HEK293 (cell line): ENCODE measurements around the gene NTN5.

Experiments
- CTCF ChIA-PET: fragments of 350-600 bp; formaldehyde crosslinking; extraction: SDS; loops from one replicate; lab custom pipeline; 2021; ENCODE audit warnings: antibody characterized with exemption; lab: Yijun Ruan, JAX
- POLR2A ChIA-PET: fragments of 300-600 bp; formaldehyde crosslinking; extraction: SDS; loops from one replicate; lab custom pipeline; 2020; ENCODE audit warnings: antibody characterized with exemption, inconsistent platforms; lab: Yijun Ruan, JAX
- H3K27ac ChIP-seq: fragments of 200-500 bp; sonication (Bioruptor generic); 2 replicates; pipeline ENCODE4 v1.5.1; 2014; ENCODE audit warnings: low read depth, low read length, control low read depth, inconsistent platforms; ENCODE audit errors: extremely low read depth
- H3K36me3 ChIP-seq, 2 experiments: fragments of 200-500 bp in 1 of 2; sonication (Bioruptor generic) in 1 of 2; 1 replicate in 1 of 2; 2 replicates in 1 of 2; pipeline ENCODE4 v1.5.1; 2014 to 2017; ENCODE audit warnings: inconsistent platforms in 2 of 2, low read length in 2 of 2; ENCODE audit not compliant: control insufficient read depth in 2 of 2, insufficient read depth in 1 of 2
- H3K4me1 ChIP-seq: fragments of 200-500 bp; sonication (Bioruptor generic); 2 replicates; pipeline ENCODE4 v1.5.1; 2014; ENCODE audit warnings: mild to moderate bottlenecking, low read length, inconsistent platforms; ENCODE audit not compliant: control insufficient read depth, insufficient read depth
- H3K4me3 ChIP-seq: 2 replicates; pipeline ENCODE4 v1.5.1; 2011; ENCODE audit warnings: low read depth, mild to moderate bottlenecking, control low read depth, low read length, moderate library complexity
- H3K9me3 ChIP-seq: fragments of 200-500 bp; sonication (Bioruptor generic); 2 replicates; pipeline ENCODE4 v1.5.1; 2014; ENCODE audit warnings: low read depth, low read length, inconsistent platforms; ENCODE audit not compliant: control insufficient read depth, insufficient read depth
- AEBP2 ChIP-seq: fragments of 450-650 bp; formaldehyde crosslinking; IDR thresholded peaks from 2 replicates; pipeline ENCODE4 v1.5.1; 2016; ENCODE audit warnings: missing biosample characterization, missing genetic modification characterization, borderline replicate concordance
- GLIS1 ChIP-seq: fragments of 450-650 bp; formaldehyde crosslinking; IDR thresholded peaks from 2 replicates; pipeline ENCODE4 v1.5.1; 2016; ENCODE audit warnings: missing biosample characterization, missing genetic modification characterization
- GLIS2 ChIP-seq: fragments of 450-650 bp; formaldehyde crosslinking; IDR thresholded peaks from 2 replicates; pipeline ENCODE4 v1.5.1; 2016; ENCODE audit warnings: missing biosample characterization, missing genetic modification characterization
- KLF10 ChIP-seq: fragments of 450-650 bp; IDR thresholded peaks from 2 replicates; pipeline ENCODE4 v1.5.1; 2018; ENCODE audit warnings: missing biosample characterization, mild to moderate bottlenecking, missing genetic modification characterization
- KLF17 ChIP-seq: fragments of 450-650 bp; formaldehyde crosslinking; IDR thresholded peaks from 2 replicates; pipeline ENCODE4 v1.5.1; 2016; ENCODE audit warnings: missing biosample characterization, missing genetic modification characterization
- KLF7 ChIP-seq: fragments of 450-650 bp; formaldehyde crosslinking; IDR thresholded peaks from 2 replicates; pipeline ENCODE4 v1.5.1; 2016; ENCODE audit warnings: missing biosample characterization, missing genetic modification characterization, borderline replicate concordance
- MYNN ChIP-seq: fragments of 450-650 bp; formaldehyde crosslinking; IDR thresholded peaks from 2 replicates; pipeline ENCODE4 v1.5.1; 2016; ENCODE audit warnings: missing biosample characterization, missing genetic modification characterization, borderline replicate concordance
- PRDM4 ChIP-seq: fragments of 450-650 bp; formaldehyde crosslinking; IDR thresholded peaks from 2 replicates; pipeline ENCODE4 v1.5.1; 2017; ENCODE audit warnings: missing biosample characterization, missing genetic modification characterization
- REPIN1 ChIP-seq: fragments of 450-650 bp; formaldehyde crosslinking; IDR thresholded peaks from 2 replicates; pipeline ENCODE4 v1.5.1; 2017; ENCODE audit warnings: missing biosample characterization, missing genetic modification characterization, low read depth
- SALL2 ChIP-seq: fragments of 450-650 bp; formaldehyde crosslinking; IDR thresholded peaks from 2 replicates; pipeline ENCODE4 v1.5.0; 2017; ENCODE audit warnings: missing biosample characterization, mild to moderate bottlenecking, missing genetic modification characterization, borderline replicate concordance
- SETDB1 ChIP-seq: IDR thresholded peaks from one replicate; pipeline ENCODE4 v1.6.1; 2017; ENCODE audit warnings: mild to moderate bottlenecking, low read length, moderate library complexity, mixed read lengths; ENCODE audit not compliant: insufficient read length
- SP2 ChIP-seq: fragments of 450-650 bp; formaldehyde crosslinking; IDR thresholded peaks from 2 replicates; pipeline ENCODE4 v1.5.1; 2016; ENCODE audit warnings: missing biosample characterization, missing genetic modification characterization
- ZBTB20 ChIP-seq: fragments of 450-650 bp; formaldehyde crosslinking; IDR thresholded peaks from 2 replicates; pipeline ENCODE4 v1.5.1; 2016; ENCODE audit warnings: missing biosample characterization, missing genetic modification characterization
- ZBTB26 ChIP-seq: fragments of 450-650 bp; formaldehyde crosslinking; optimal IDR thresholded peaks from 2 replicates; pipeline ENCODE3; 2016; ENCODE audit warnings: missing biosample characterization, mild to moderate bottlenecking, missing genetic modification characterization
- ZFHX2 ChIP-seq: fragments of 450-650 bp; formaldehyde crosslinking; conservative IDR thresholded peaks from 2 replicates; pipeline ENCODE4 v1.5.1; 2016; ENCODE audit warnings: missing biosample characterization, missing genetic modification characterization
- ZNF10 ChIP-seq: fragments of 450-650 bp; formaldehyde crosslinking; IDR thresholded peaks from 2 replicates; pipeline ENCODE4 v1.5.1; 2017; ENCODE audit warnings: missing biosample characterization, missing genetic modification characterization
- ZNF138 ChIP-seq: fragments of 450-650 bp; formaldehyde crosslinking; IDR thresholded peaks from 2 replicates; pipeline ENCODE4 v1.5.1; 2016; ENCODE audit warnings: missing biosample characterization, missing genetic modification characterization, borderline replicate concordance
- ZNF16 ChIP-seq: fragments of 450-650 bp; formaldehyde crosslinking; IDR thresholded peaks from 2 replicates; pipeline ENCODE4 v1.5.1; 2016; ENCODE audit warnings: low read depth, missing biosample characterization, missing genetic modification characterization
- ZNF169 ChIP-seq: fragments of 450-650 bp; formaldehyde crosslinking; IDR thresholded peaks from 2 replicates; pipeline ENCODE4 v1.5.1; 2016; ENCODE audit warnings: missing biosample characterization, missing genetic modification characterization
- ZNF19 ChIP-seq: fragments of 450-650 bp; formaldehyde crosslinking; IDR thresholded peaks from 2 replicates; pipeline ENCODE4; 2016; ENCODE audit warnings: missing biosample characterization, missing genetic modification characterization, low read depth
- ZNF239 ChIP-seq: fragments of 450-650 bp; formaldehyde crosslinking; IDR thresholded peaks from 2 replicates; pipeline ENCODE4 v1.5.1; 2016; ENCODE audit warnings: missing biosample characterization, missing genetic modification characterization
- ZNF423 ChIP-seq: fragments of 450-650 bp; formaldehyde crosslinking; IDR thresholded peaks from 2 replicates; pipeline ENCODE4 v1.5.1; 2016; ENCODE audit warnings: missing biosample characterization, missing genetic modification characterization
- ZNF596 ChIP-seq: fragments of 450-650 bp; IDR thresholded peaks from 2 replicates; pipeline ENCODE4 v1.5.0; 2018; ENCODE audit warnings: missing biosample characterization, mild to moderate bottlenecking, missing genetic modification characterization, moderate library complexity
- ZNF610 ChIP-seq: fragments of 450-650 bp; formaldehyde crosslinking; IDR thresholded peaks from 2 replicates; pipeline ENCODE4 v1.5.1; 2016; ENCODE audit warnings: missing biosample characterization, missing genetic modification characterization, borderline replicate concordance
- ZNF785 ChIP-seq: fragments of 450-650 bp; formaldehyde crosslinking; IDR thresholded peaks from 2 replicates; pipeline ENCODE4 v1.5.1; 2016; ENCODE audit warnings: missing biosample characterization, missing genetic modification characterization
- ZSCAN18 ChIP-seq: fragments of 450-650 bp; formaldehyde crosslinking; IDR thresholded peaks from 2 replicates; pipeline ENCODE4 v1.5.1; 2016; ENCODE audit warnings: missing biosample characterization, missing genetic modification characterization
- ZSCAN30 ChIP-seq: fragments of 450-650 bp; IDR thresholded peaks from 2 replicates; pipeline ENCODE4 v1.5.1; 2018; ENCODE audit warnings: missing biosample characterization, mild to moderate bottlenecking, missing genetic modification characterization, moderate library complexity
- ZSCAN4 ChIP-seq: fragments of 450-650 bp; formaldehyde crosslinking; IDR thresholded peaks from 2 replicates; pipeline ENCODE4 v1.5.1; 2017; ENCODE audit warnings: missing biosample characterization, missing genetic modification characterization

Gene NTN5

GRCh38 chr19:48646001-48646721 lies 26.7 kb downstream of the NTN5 start, which contains the start of gene CA11:
Gene CA11, minus strand, starts transcription at chr19:48646187. Its CDS starts 555 bp downstream, at chr19:48645632.
- Histone ChIP-seq H3K36me3 (no peaks in the 10 kb centered on the region), H3K4me3 (peak within 1 kb of the TSS; percentile 44), H3K9me3 (no peaks in the 10 kb centered on the region), H3K27ac (peak within 1 kb of the TSS; percentile 70), H3K4me1 (peaks cover 9% of the 10 kb centered on the region)
- ChIA-PET POLR2A (interaction anchor here (0.5 to 3.9 kb wide), 25 partner anchors 8 to 354 kb away, joined by 3 to 39 read pairs (median 4); partner anchors contain the start of genes BCAT2, DBP, FUT1 and RPL18), CTCF (interaction anchor here (0.5 to 3.5 kb wide), 31 partner anchors 8 to 624 kb away, joined by 3 to 30 read pairs (median 3); partner anchors contain the start of gene HSD17B14)
- TF ChIP-seq ZNF596 (tag by site-specific recombination) (peak; percentile 24; the same call in 1 of the 2 replicates), GLIS2 (tag by site-specific recombination) (peak; percentile 92), ZNF423 (peak; percentile 48; the same call in 1 of the 2 replicates), SP2 (tag by site-specific recombination) (peak; percentile 75), PRDM4 (peak; percentile 61), KLF7 (tag by site-specific recombination) (peak; percentile 34; the same call in 1 of the 2 replicates), SETDB1 (no peak), ZNF19 (tag by site-specific recombination) (no peak), ZBTB20 (tag by site-specific recombination) (peak; percentile 90; the same call in 1 of the 2 replicates), GLIS1 (tag by site-specific recombination) (peak; percentile 98), KLF10 (peak; percentile 77), ZSCAN4 (tag by site-specific recombination) (no peak), AEBP2 (tag by site-specific recombination) (no peak), SALL2 (tag by site-specific recombination) (no peak), ZNF239 (tag by site-specific recombination) (no peak), ZNF169 (tag by site-specific recombination) (0 out of 2 replicates have a peak, but pooled peaks have one; percentile 26), KLF17 (tag by site-specific recombination) (no peak; the same call in none of the 2 replicates), REPIN1 (tag by site-specific recombination) (peak; percentile 98), ZNF138 (tag by site-specific recombination) (no peak), ZNF610 (tag by site-specific recombination) (peak; percentile 24; the same call in 1 of the 2 replicates), ZFHX2 (tag by site-specific recombination) (peak; percentile 97), ZNF16 (tag by site-specific recombination) (peak; percentile 46; the same call in 1 of the 2 replicates), MYNN (no peak), ZNF785 (tag by site-specific recombination) (peak; percentile 65; the same call in 1 of the 2 replicates), ZBTB26 (tag by site-specific recombination) (peak; percentile 23), ZNF10 (peak; percentile 7; the same call in 1 of the 2 replicates), ZSCAN30 (tag by site-specific recombination) (0 out of 2 replicates have a peak, but pooled peaks have one; percentile 61), ZSCAN18 (tag by site-specific recombination) (0 out of 2 replicates have a peak, but pooled peaks have one; percentile 13)
